Measurements from ENCODE around the gene EFHC1. TPM values are rescaled to one million over a fixed set of nuclear protein-coding genes. Genes with fewer than 3 reads are reported as not detected.

Gene EFHC1
- total and polyA plus RNA-seq, 2 donors (not counting 1 experiment from before 2014, with no cell fraction given) = 19.4 to 34.8 TPM

DNA sequence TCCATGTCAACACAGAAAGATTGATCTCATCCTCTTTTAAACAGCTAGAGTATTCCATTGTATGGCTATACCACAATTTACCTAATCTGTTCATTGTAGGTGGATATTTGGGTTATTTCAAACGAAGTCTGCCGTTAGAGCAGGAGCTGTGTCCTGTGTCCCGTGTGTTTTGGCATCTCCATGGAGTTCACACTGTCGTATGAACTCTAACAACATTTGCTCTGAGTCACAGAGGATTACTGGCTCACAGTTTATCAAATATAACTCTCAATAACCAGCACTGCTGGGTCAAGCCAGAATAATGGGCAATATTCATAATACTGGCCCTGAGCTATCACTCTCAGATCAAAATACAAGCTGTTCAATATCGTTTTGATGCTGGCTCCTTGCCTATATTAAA lies 140.3 kb downstream of the EFHC1 start:
- peaks cover 22% of the 10 kb centered on the region for H3K4me1 Mint-ChIP-seq

DNA sequence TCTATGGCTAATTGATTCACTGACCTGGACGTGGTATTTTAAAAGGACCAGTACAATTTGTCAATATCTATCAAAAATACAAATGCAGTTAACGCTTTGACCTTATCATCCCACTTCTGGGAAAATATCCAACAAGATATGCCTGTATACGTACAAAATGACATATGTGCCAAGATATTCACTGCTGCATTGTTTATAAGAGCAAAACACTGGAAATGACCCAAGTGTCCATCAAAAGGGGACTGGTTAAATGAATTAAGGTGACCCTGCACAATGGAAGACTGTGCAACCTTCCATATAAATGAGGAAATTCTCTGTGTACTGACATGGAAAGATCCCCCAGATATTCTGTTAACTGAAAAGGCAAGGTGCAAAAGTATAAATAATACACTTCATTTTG lies 142.8 kb downstream of the EFHC1 start:
- TF ChIP-seq EZH2 (IDR thresholded peaks at IDR 0.05; ENCODE audit: borderline replicate concordance, insufficient read depth, low read depth, low read length, poor library complexity, severe bottlenecking) = no peak
- TF ChIP-seq, protein P1, sequence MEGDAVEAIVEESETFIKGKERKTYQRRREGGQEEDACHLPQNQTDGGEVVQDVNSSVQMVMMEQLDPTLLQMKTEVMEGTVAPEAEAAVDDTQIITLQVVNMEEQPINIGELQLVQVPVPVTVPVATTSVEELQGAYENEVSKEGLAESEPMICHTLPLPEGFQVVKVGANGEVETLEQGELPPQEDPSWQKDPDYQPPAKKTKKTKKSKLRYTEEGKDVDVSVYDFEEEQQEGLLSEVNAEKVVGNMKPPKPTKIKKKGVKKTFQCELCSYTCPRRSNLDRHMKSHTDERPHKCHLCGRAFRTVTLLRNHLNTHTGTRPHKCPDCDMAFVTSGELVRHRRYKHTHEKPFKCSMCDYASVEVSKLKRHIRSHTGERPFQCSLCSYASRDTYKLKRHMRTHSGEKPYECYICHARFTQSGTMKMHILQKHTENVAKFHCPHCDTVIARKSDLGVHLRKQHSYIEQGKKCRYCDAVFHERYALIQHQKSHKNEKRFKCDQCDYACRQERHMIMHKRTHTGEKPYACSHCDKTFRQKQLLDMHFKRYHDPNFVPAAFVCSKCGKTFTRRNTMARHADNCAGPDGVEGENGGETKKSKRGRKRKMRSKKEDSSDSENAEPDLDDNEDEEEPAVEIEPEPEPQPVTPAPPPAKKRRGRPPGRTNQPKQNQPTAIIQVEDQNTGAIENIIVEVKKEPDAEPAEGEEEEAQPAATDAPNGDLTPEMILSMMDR (IDR thresholded peaks at IDR 0.05) = no peak
- Histone ChIP-seq H4K20me1 (ENCODE audit: control insufficient read depth, insufficient read depth, low read length, poor library complexity, severe bottlenecking) (peaks cover 28% of the 10 kb centered on the region), H3K36me3 (replicated peaks in 1 of 2; ENCODE audit: control extremely low read depth in 1 of 2, control insufficient read depth in 1 of 2, extremely low read depth in 1 of 2, insufficient read depth in 2 of 2, low read length in 1 of 2) (peaks cover 0 to 3% of the 10 kb centered on the region in 2 experiments), H3K4me3 (ENCODE audit: control extremely low read depth in 1 of 5, extremely low read depth in 1 of 5, insufficient read depth in 1 of 5, low read depth in 2 of 5, low read length in 4 of 5) (no peak overlapping the region), H3K9ac (ENCODE audit: low read length) (no peak overlapping the region), H3K9me3 (ENCODE audit: control extremely low read depth in 1 of 3, control insufficient read depth in 2 of 3, insufficient read depth in 1 of 3, low read length in 2 of 3) (no peaks in the 10 kb centered on the region), H3K79me2 (ENCODE audit: control insufficient read depth, insufficient read depth, low read length) (peaks cover 63% of the 10 kb centered on the region), H3K27ac (ENCODE audit: low read length in 2 of 2) (no peak overlapping the region), H3K27me3 (replicated peaks in 1 of 4; ENCODE audit: control extremely low read depth in 1 of 4, control insufficient read depth in 3 of 4, insufficient read depth in 4 of 4, low read length in 3 of 4) (no peaks in the 10 kb centered on the region), H3K4me2 (replicated peaks; ENCODE audit: low read depth, low read length, poor library complexity, severe bottlenecking) (no peak overlapping the region), H2AFZ (ENCODE audit: insufficient read depth, low read depth, low read length, poor library complexity, severe bottlenecking) (no peak overlapping the region), H3K4me1 (ENCODE audit: control insufficient read depth in 2 of 2, insufficient read depth in 2 of 2, low read length in 2 of 2) (peaks cover 3 to 13% of the 10 kb centered on the region in 2 donors)
- DNase-seq (no peak), ATAC-seq (ENCODE audit: low read depth) (no peak)
- no peaks in the 10 kb centered on the region for H3K9me3 Mint-ChIP-seq (ENCODE audit: insufficient read depth)
- ChIA-PET POLR2A (no interaction called here), CTCF (no interaction called here)
- H3K27me3 Mint-ChIP-seq = no peaks in the 10 kb centered on the region
- WGBS (ENCODE audit: insufficient coverage) = 14% methylated on average over 1 of the region's 3 CpGs
- no peak overlapping the region for H3K27ac Mint-ChIP-seq
- H3K4me3 Mint-ChIP-seq = no peak overlapping the region
- peaks cover 34% of the 10 kb centered on the region for H3K4me1 Mint-ChIP-seq
- intact Hi-C loops (cut with micrococcal nuclease) = no loop called here

More for the DNA sequence above, 140.3 kb downstream of the EFHC1 start:
- no peaks in the 10 kb centered on the region for H3K9me3 Mint-ChIP-seq (ENCODE audit: insufficient read depth)
- H3K27me3 ChIP-seq (replicated peaks in 1 of 4; ENCODE audit: control extremely low read depth in 1 of 4, control insufficient read depth in 3 of 4, insufficient read depth in 4 of 4, low read length in 3 of 4) = no peaks in the 10 kb centered on the region
- H2AFZ ChIP-seq (ENCODE audit: insufficient read depth, low read depth, low read length, poor library complexity, severe bottlenecking) = no peak overlapping the region
- H3K36me3 ChIP-seq (replicated peaks in 1 of 2; ENCODE audit: control extremely low read depth in 1 of 2, control insufficient read depth in 1 of 2, extremely low read depth in 1 of 2, insufficient read depth in 2 of 2, low read length in 1 of 2) = no peaks in the 10 kb centered on the region
- H3K9me3 ChIP-seq (ENCODE audit: control extremely low read depth in 1 of 3, control insufficient read depth in 2 of 3, insufficient read depth in 1 of 3, low read length in 2 of 3) = no peaks in the 10 kb centered on the region
- ATAC-seq (ENCODE audit: low read depth) = no peak
- H3K27ac ChIP-seq (ENCODE audit: low read length in 2 of 2) = no peak overlapping the region
- POLR2A ChIA-PET = no interaction called here
- intact Hi-C loops (cut with micrococcal nuclease) = no loop called here
- H4K20me1 ChIP-seq (ENCODE audit: control insufficient read depth, insufficient read depth, low read length, poor library complexity, severe bottlenecking) = peaks cover 21% of the 10 kb centered on the region
- peaks cover 45% of the 10 kb centered on the region for H3K79me2 ChIP-seq (ENCODE audit: control insufficient read depth, insufficient read depth, low read length)
- no peak overlapping the region for H3K4me2 ChIP-seq (replicated peaks; ENCODE audit: low read depth, low read length, poor library complexity, severe bottlenecking)
- peaks cover 0 to 5% of the 10 kb centered on the region in 2 donors for H3K4me1 ChIP-seq (ENCODE audit: control insufficient read depth in 2 of 2, insufficient read depth in 2 of 2, low read length in 2 of 2)
- H3K4me3 Mint-ChIP-seq = no peak overlapping the region
- H3K27me3 Mint-ChIP-seq = no peaks in the 10 kb centered on the region
- no peak overlapping the region for H3K4me3 ChIP-seq (ENCODE audit: control extremely low read depth in 1 of 5, extremely low read depth in 1 of 5, insufficient read depth in 1 of 5, low read depth in 2 of 5, low read length in 4 of 5)
- no peak for DNase-seq
- WGBS (ENCODE audit: insufficient coverage) = 93% methylated on average over 5 of the region's 5 CpGs
- H3K9ac ChIP-seq (ENCODE audit: low read length) = no peak overlapping the region
- H3K27ac Mint-ChIP-seq = no peak overlapping the region
- CTCF ChIA-PET = no interaction called here
- TF ChIP-seq EZH2 (IDR thresholded peaks at IDR 0.05; ENCODE audit: borderline replicate concordance, insufficient read depth, low read depth, low read length, poor library complexity, severe bottlenecking) = no peak
- TF ChIP-seq, protein P1 (IDR thresholded peaks at IDR 0.05) = no peak

All from B cell (primary cell).